Cardiac fibroblast (primary cell): ENCODE measurements around the gene ARHGEF11.

Source experiments
- DNase-seq, 2 donors: peaks; one replicate each; pipeline versions ENCODE4 v3.0.0 to v3.0.0-alpha.2; 2010; ENCODE audit warnings: low read depth in 2 of 2
- H3K4me3 ChIP-seq, 2 donors: replicated peaks in 1 of 2; 1 replicate in 1 of 2; 2 replicates in 1 of 2; pipeline ENCODE4 v1.5.1; 2011; ENCODE audit warnings: low read depth in 2 of 2, low read length in 2 of 2, mild to moderate bottlenecking in 2 of 2, moderate library complexity in 1 of 2
- TF ChIP-seq, protein P1 (sequence below): IDR thresholded peaks from one replicate; pipeline ENCODE4 v1.5.1; 2011; ENCODE audit warnings: low read depth, mild to moderate bottlenecking, low read length, inconsistent platforms

ARHGEF11 gene

GRCh38 chr1:156953571-156953970, 92.0 kb downstream of the ARHGEF11 start:
- no peak for DNase-seq
- TF ChIP-seq, protein P1, sequence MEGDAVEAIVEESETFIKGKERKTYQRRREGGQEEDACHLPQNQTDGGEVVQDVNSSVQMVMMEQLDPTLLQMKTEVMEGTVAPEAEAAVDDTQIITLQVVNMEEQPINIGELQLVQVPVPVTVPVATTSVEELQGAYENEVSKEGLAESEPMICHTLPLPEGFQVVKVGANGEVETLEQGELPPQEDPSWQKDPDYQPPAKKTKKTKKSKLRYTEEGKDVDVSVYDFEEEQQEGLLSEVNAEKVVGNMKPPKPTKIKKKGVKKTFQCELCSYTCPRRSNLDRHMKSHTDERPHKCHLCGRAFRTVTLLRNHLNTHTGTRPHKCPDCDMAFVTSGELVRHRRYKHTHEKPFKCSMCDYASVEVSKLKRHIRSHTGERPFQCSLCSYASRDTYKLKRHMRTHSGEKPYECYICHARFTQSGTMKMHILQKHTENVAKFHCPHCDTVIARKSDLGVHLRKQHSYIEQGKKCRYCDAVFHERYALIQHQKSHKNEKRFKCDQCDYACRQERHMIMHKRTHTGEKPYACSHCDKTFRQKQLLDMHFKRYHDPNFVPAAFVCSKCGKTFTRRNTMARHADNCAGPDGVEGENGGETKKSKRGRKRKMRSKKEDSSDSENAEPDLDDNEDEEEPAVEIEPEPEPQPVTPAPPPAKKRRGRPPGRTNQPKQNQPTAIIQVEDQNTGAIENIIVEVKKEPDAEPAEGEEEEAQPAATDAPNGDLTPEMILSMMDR: no peak
- H3K4me3 ChIP-seq: no peak overlapping the region

DNA sequence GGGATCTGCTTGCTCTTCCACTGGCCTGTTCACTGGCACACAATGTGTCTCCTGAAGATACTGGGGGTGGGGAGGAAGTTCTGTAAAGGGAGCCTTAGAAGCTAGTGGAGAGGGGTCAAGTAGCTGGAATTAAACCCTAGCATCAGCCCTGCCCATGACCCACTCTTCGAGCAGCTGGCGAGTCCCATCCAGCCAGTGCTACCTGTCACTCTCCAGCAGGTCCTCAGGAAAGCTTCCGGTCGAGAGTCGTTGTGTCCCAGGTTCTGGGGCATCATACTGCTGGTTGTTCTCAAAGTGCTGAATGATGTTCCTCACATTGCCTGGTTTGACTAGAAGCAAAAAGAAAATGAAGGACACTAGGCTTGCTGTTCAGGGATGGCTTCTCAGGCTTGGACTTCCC, 94.2 kb downstream of the ARHGEF11 start:
- DNase-seq: no peak
- H3K4me3 ChIP-seq: no peak overlapping the region
- TF ChIP-seq, protein P1: no peak

DNA sequence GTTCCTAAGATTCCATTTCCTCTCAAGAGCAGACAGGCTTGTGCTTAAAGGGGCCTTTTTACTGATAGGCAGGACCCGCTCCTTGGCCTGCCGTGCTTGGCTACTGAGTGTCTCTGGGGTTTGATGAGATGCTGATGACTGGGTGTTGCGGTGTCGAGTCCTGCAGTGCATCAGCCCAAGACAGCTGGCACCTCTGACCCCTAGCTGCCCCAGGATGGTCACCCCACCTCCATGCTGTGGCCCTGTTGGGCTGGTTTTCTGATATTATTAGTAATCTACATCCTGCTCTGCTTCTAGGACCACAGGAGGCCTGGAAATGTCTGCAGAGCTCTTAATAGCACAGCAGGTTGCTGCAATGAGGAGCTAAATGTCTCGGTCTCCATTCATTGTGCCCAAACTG, 96.4 kb downstream of the ARHGEF11 start:
- no peak for DNase-seq
- H3K4me3 ChIP-seq: no peak overlapping the region
- TF ChIP-seq, protein P1: no peak

GRCh38 chr1:156948708-156949107, 96.8 kb downstream of the ARHGEF11 start:
- DNase-seq: no peak
- TF ChIP-seq, protein P1: peak; percentile 34
- H3K4me3 ChIP-seq: no peak overlapping the region

- DNase-seq: no peak
- H3K4me3 ChIP-seq: no peak overlapping the region
- TF ChIP-seq, protein P1: no peak
Observed at GRCh38 chr1:156947818-156948525, 97.6 kb downstream of the ARHGEF11 start.

DNA sequence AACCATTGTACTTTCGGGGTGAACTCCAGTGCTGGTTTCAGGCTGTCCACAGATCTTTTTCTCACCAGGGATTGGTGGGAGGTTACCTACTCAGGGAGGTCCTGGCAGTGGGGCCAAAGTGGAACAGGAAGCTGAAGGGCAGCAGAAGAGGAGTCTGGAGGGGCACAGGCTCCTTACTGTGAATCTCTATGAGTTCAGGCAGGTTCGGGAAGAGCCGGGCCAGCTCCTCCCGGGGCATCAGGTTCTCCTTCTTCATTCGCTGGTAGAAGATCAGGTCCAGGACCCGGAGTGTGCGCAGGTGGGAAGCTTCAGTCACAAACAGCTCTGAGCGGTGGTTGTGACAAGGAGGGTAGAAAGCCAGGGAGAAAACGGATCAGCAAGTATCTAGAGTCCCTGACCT, 98.4 kb downstream of the ARHGEF11 start:
- TF ChIP-seq, protein P1: no peak
- DNase-seq: no peak

More for the DNA sequence above, 98.4 kb downstream of the ARHGEF11 start:
- H3K4me3 ChIP-seq: no peak overlapping the region
